H1 (cell line): ENCODE results near the gene OR2Z1. TPM values are rescaled to one million over a fixed set of nuclear protein-coding genes. Genes with fewer than 3 reads are reported as not detected.

Source experiments
- CTCF ChIA-PET: fragments of 300-600 bp; sonication (Branson Sonifier 250); formaldehyde crosslinking; loops from one replicate; lab custom pipeline; 2021; ENCODE audit not compliant: partially characterized antibody; lab: Charles Lee
- POLR2A ChIA-PET: fragments of 300-600 bp; sonication (Branson Sonifier 250); formaldehyde crosslinking; loops from one replicate; lab custom pipeline; 2021; ENCODE audit warnings: inconsistent platforms; ENCODE audit not compliant: partially characterized antibody; lab: Charles Lee
- DNase-seq, 2 experiments: peaks; one replicate each; pipeline versions ENCODE4 v3.0.0 to v3.0.0-alpha.2; 2010 to 2022; ENCODE audit warnings: low spot score in 2 of 2, low read depth in 1 of 2, mixed read lengths in 1 of 2
- FAIRE-seq: peaks from 2 replicates; lab custom pipeline; 2011; peaks lifted over from hg19 to GRCh38; lab: Jason Lieb, UNC
- H2AFZ ChIP-seq: 2 replicates; pipeline ENCODE4 v1.8.1; 2012; ENCODE audit warnings: low read length, inconsistent platforms
- H2AK5ac ChIP-seq: 2 replicates; pipeline ENCODE4 v1.6.1; 2013; ENCODE audit warnings: low read depth, low read length
- H2BK120ac ChIP-seq: replicated peaks from 2 replicates; pipeline ENCODE3; 2013; ENCODE audit warnings: low read depth, low read length, inconsistent platforms
- H2BK12ac ChIP-seq: 2 replicates; pipeline ENCODE4 v1.6.1; 2013; ENCODE audit warnings: low read depth, low read length
- H2BK15ac ChIP-seq: 2 replicates; pipeline ENCODE4 v1.6.1; 2013; ENCODE audit warnings: low read length
- H2BK20ac ChIP-seq: 2 replicates; pipeline ENCODE4 v1.6.1; 2013; ENCODE audit warnings: low read length
- H2BK5ac ChIP-seq: 2 replicates; pipeline ENCODE4 v1.6.1; 2013; ENCODE audit warnings: low read depth, low read length
- H3K14ac ChIP-seq: 2 replicates; pipeline ENCODE4 v1.6.1; 2013; ENCODE audit warnings: inconsistent platforms; ENCODE audit not compliant: insufficient read length
- H3K18ac ChIP-seq: 2 replicates; pipeline ENCODE4 v1.6.1; 2013; ENCODE audit warnings: low read length; ENCODE audit errors: extremely low read depth
- H3K23ac ChIP-seq: 2 replicates; pipeline ENCODE4 v1.6.1; 2013; ENCODE audit warnings: inconsistent platforms; ENCODE audit not compliant: insufficient read length
- H3K23me2 ChIP-seq: 2 replicates; pipeline ENCODE4 v1.6.1; 2013; ENCODE audit warnings: low read depth, low read length
- H3K27ac ChIP-seq: 2 replicates; pipeline ENCODE4 v1.6.1; 2011; ENCODE audit warnings: low read depth, low read length, inconsistent platforms
- H3K27me3 ChIP-seq, 4 experiments: replicated peaks in 1 of 4; 1 replicate in 1 of 4; 2 replicates in 3 of 4; pipeline versions ENCODE4 v1.6.1 to v1.8.1; 2011 to 2013; ENCODE audit warnings: low read length in 3 of 4, mild to moderate bottlenecking in 3 of 4, inconsistent platforms in 2 of 4, mixed read lengths in 2 of 4, moderate library complexity in 1 of 4; ENCODE audit not compliant: control insufficient read depth in 3 of 4, insufficient read depth in 3 of 4; ENCODE audit errors: extremely low read depth in 1 of 4
- H3K36me3 ChIP-seq, 4 experiments: 2 replicates each; pipeline versions ENCODE4 v1.6.1 to v1.8.1; 2011 to 2013; ENCODE audit warnings: mild to moderate bottlenecking in 4 of 4, low read length in 3 of 4, moderate library complexity in 2 of 4, control low read depth in 1 of 4, inconsistent platforms in 1 of 4; ENCODE audit not compliant: insufficient read depth in 4 of 4, control insufficient read depth in 2 of 4
- H3K4ac ChIP-seq: replicated peaks from 2 replicates; pipeline ENCODE3; 2013; ENCODE audit warnings: low read length, low read depth, mixed read lengths, inconsistent platforms; ENCODE audit not compliant: insufficient read length
- H3K4me1 ChIP-seq, 4 experiments: replicated peaks in 1 of 4; 1 replicate in 1 of 4; 2 replicates in 3 of 4; pipeline versions ENCODE4 v1.6.1 to v1.8.1; 2011 to 2013; ENCODE audit warnings: low read length in 3 of 4, inconsistent platforms in 2 of 4, mixed read lengths in 1 of 4; ENCODE audit not compliant: insufficient read depth in 4 of 4, control insufficient read depth in 3 of 4
- H3K4me2 ChIP-seq, 2 experiments: 2 replicates each; pipeline versions ENCODE4 v1.6.1 to v1.8.1; 2011 to 2013; ENCODE audit warnings: low read depth in 2 of 2, low read length in 2 of 2, control low read depth in 1 of 2, inconsistent platforms in 1 of 2, mild to moderate bottlenecking in 1 of 2; ENCODE audit not compliant: insufficient read depth in 1 of 2
- H3K4me3 ChIP-seq, 4 experiments: fragments of 200-600, 300-600 bp in 1 of 4; sonication (generic), shearing (Covaris generic), sonication (Bioruptor Twin) in 1 of 4; 2 replicates each; pipeline versions ENCODE4 v1.5.1 to v1.8.1; 2011 to 2016; ENCODE audit warnings: low read length in 4 of 4, low read depth in 3 of 4, control low read depth in 2 of 4, inconsistent platforms in 2 of 4, mild to moderate bottlenecking in 2 of 4, mixed read lengths in 1 of 4, moderate library complexity in 1 of 4; ENCODE audit not compliant: insufficient read depth in 2 of 4; ENCODE audit errors: extremely low read depth in 1 of 4
- H3K56ac ChIP-seq: replicated peaks from 2 replicates; pipeline ENCODE3; 2013; ENCODE audit warnings: low read depth, mild to moderate bottlenecking, mixed read lengths, low read length, inconsistent platforms; ENCODE audit not compliant: insufficient read length
- H3K79me1 ChIP-seq: 2 replicates; pipeline ENCODE4 v1.6.1; 2013; ENCODE audit warnings: low read depth, low read length, control low read depth
- H3K79me2 ChIP-seq, 2 experiments: 2 replicates each; pipeline versions ENCODE4 v1.6.1 to v1.8.1; 2012 to 2013; ENCODE audit warnings: low read length in 2 of 2, mild to moderate bottlenecking in 2 of 2, inconsistent platforms in 1 of 2; ENCODE audit not compliant: insufficient read depth in 2 of 2, control insufficient read depth in 1 of 2
- H3K9ac ChIP-seq, 4 experiments: replicated peaks in 1 of 4; 1 replicate in 1 of 4; 2 replicates in 3 of 4; pipeline versions ENCODE4 v1.6.1 to v1.8.1; 2011 to 2013; ENCODE audit warnings: low read depth in 3 of 4, low read length in 3 of 4, control low read depth in 2 of 4, mild to moderate bottlenecking in 2 of 4, moderate library complexity in 2 of 4, inconsistent platforms in 1 of 4; ENCODE audit errors: extremely low read depth in 1 of 4
- H3K9me3 ChIP-seq, 2 experiments: 2 replicates each; pipeline versions ENCODE4 v1.6.1 to v1.8.1; 2012 to 2013; ENCODE audit warnings: mild to moderate bottlenecking in 2 of 2, moderate library complexity in 2 of 2, control low read depth in 1 of 2, inconsistent platforms in 1 of 2, low read depth in 1 of 2, low read length in 1 of 2, mixed read lengths in 1 of 2; ENCODE audit not compliant: insufficient read depth in 2 of 2
- H4K20me1 ChIP-seq, 2 experiments: replicated peaks in 1 of 2; 2 replicates each; pipeline versions ENCODE3 to v1.8.1; 2011 to 2013; ENCODE audit warnings: inconsistent platforms in 2 of 2, low read length in 2 of 2, mild to moderate bottlenecking in 1 of 2; ENCODE audit not compliant: insufficient read depth in 2 of 2, control insufficient read depth in 1 of 2
- H4K5ac ChIP-seq: 2 replicates; pipeline ENCODE4 v1.6.1; 2013; ENCODE audit warnings: low read length, low read depth, mixed read lengths, inconsistent platforms; ENCODE audit not compliant: insufficient read length
- H4K8ac ChIP-seq: 2 replicates; pipeline ENCODE4 v1.8.0; 2013; ENCODE audit warnings: mild to moderate bottlenecking, moderate library complexity, low read length, inconsistent platforms; ENCODE audit not compliant: insufficient read depth; ENCODE audit errors: extremely low read depth
- H4K91ac ChIP-seq: replicated peaks from 2 replicates; pipeline ENCODE3; 2013; ENCODE audit warnings: low read length, mixed read lengths, inconsistent platforms; ENCODE audit not compliant: insufficient read length
- BCL11A ChIP-seq, 2 experiments: IDR thresholded peaks; one replicate each; pipeline ENCODE4 v1.6.1; 2011; ENCODE audit warnings: low read depth in 2 of 2, low read length in 2 of 2, mild to moderate bottlenecking in 2 of 2
- CBX8 ChIP-seq: fragments of 300-800, 300-1000 bp; sonication (generic); IDR thresholded peaks from 2 replicates; pipeline ENCODE4 v1.7.1; 2016; ENCODE audit warnings: low read depth, low read length, borderline replicate concordance
- EP300 ChIP-seq, 2 experiments: IDR thresholded peaks; 1 replicate in 1 of 2; 2 replicates in 1 of 2; pipeline ENCODE4 v1.6.1; 2011 to 2012; ENCODE audit warnings: low read depth in 2 of 2, low read length in 2 of 2, mild to moderate bottlenecking in 2 of 2, borderline replicate concordance in 1 of 2, inconsistent platforms in 1 of 2, moderate library complexity in 1 of 2
- JUND ChIP-seq: IDR thresholded peaks from 2 replicates; pipeline ENCODE4 v1.6.1; 2011; ENCODE audit warnings: mild to moderate bottlenecking, improper control_type of control experiment, low read length
- RAD21 ChIP-seq, 2 experiments: IDR thresholded peaks in 1 of 2; conservative IDR thresholded peaks in 1 of 2; 2 replicates each; pipeline ENCODE4 v1.6.1; 2011; ENCODE audit warnings: low read depth in 2 of 2, low read length in 2 of 2, improper control_type of control experiment in 1 of 2, inconsistent platforms in 1 of 2, mild to moderate bottlenecking in 1 of 2, moderate library complexity in 1 of 2
- SAP30 ChIP-seq: fragments of 300-600 bp; sonication (generic); IDR thresholded peaks from 2 replicates; pipeline ENCODE4 v1.7.1; 2012; ENCODE audit warnings: low read length, moderate library complexity, mild to moderate bottlenecking, inconsistent platforms; ENCODE audit not compliant: insufficient read depth, insufficient replicate concordance
- SIRT6 ChIP-seq: IDR thresholded peaks from one replicate; pipeline ENCODE4 v1.7.1; 2012; ENCODE audit warnings: low read length, inconsistent platforms
- SIX5 ChIP-seq: IDR thresholded peaks from 2 replicates; pipeline ENCODE4 v1.6.1; 2011; ENCODE audit warnings: mild to moderate bottlenecking, low read depth, low read length
- SP2 ChIP-seq: IDR thresholded peaks from 2 replicates; pipeline ENCODE4 v1.6.1; 2012; ENCODE audit warnings: mild to moderate bottlenecking, low read length, inconsistent platforms
- SP4 ChIP-seq: IDR thresholded peaks from 2 replicates; pipeline ENCODE4 v1.6.1; 2012; ENCODE audit warnings: low read length, inconsistent platforms
- SRF ChIP-seq: IDR thresholded peaks from 2 replicates; pipeline ENCODE4 v1.6.1; 2011; ENCODE audit warnings: mild to moderate bottlenecking, low read depth, low read length, moderate library complexity
- TAF1 ChIP-seq: IDR thresholded peaks from 2 replicates; pipeline ENCODE4 v1.6.1; 2011; ENCODE audit warnings: mild to moderate bottlenecking, low read depth, low read length
- WGBS, 2 experiments: shearing (Covaris generic) in 1 of 2; methylation state at CpG; one replicate each; pipeline versions ENCODE4 v1.1.6 to v1.1.7; 2013 to 2015; ENCODE audit warnings: low lambda C conversion rate in 2 of 2, mixed read lengths in 2 of 2, inconsistent platforms in 1 of 2, low coverage in 1 of 2, missing lambda C conversion rate in 1 of 2; ENCODE audit not compliant: insufficient replicate concordance in 2 of 2, insufficient coverage in 1 of 2, insufficient read length in 1 of 2; ENCODE audit errors: extremely low coverage in 1 of 2, missing lambda C conversion rate in 1 of 2; 5-methylcytosine and 5-hydroxymethylcytosine counted together
- polyA plus RNA-seq, 7 experiments: library from polyadenylated mRNA; depleted of rRNA in 3 of 7; stranded (reverse) in 5 of 7; unstranded in 2 of 7; fragments of >200 nt in 5 of 7; fragments of 200-250 nt in 2 of 7; gene quantifications; 1 replicate in 5 of 7; 2 replicates in 1 of 7; 4 replicates in 1 of 7; pipeline versions ENCODE4 v1.2.1 to v1.2.3, GENCODE V29; 2011 to 2013; ENCODE audit warnings: missing spikeins in 2 of 7, mixed read lengths in 2 of 7
- total RNA-seq: library from RNA; stranded (reverse); fragmentation: NEBNext Ultra II Directional; extraction: Animal tissue kit (Norgen Biotek cat#: 25700); gene quantifications from 2 replicates; pipeline ENCODE4 v1.2.1, GENCODE V29; 2021

The OR2Z1 gene
- total and polyA plus RNA-seq, 2 of the 8 experiments (the other 6 are each of a cell fraction or from before 2014, with no cell fraction given), result not detected

GRCh38 chr19:8722032-8722431, 598 bp downstream of the OR2Z1 start:
- WGBS, 2 experiments, result 53% methylated on average over 2 of the region's 2 CpGs; no CpG with 5 or more reads in 1 of the 2 experiments
- POLR2A ChIA-PET, result no interaction called here
- Histone ChIP-seq H2BK5ac (no peak overlapping the region), H3K79me1 (no peaks in the 10 kb centered on the region), H3K4ac (no peak overlapping the region), H2BK120ac (no peak overlapping the region), H3K18ac (no peak overlapping the region), H3K27me3 (no peaks in the 10 kb centered on the region), H2BK20ac (no peak overlapping the region), H3K4me3 (no peak overlapping the region), H2BK15ac (no peak overlapping the region), H3K4me2 (no peak overlapping the region), H3K23ac (no peak overlapping the region), H3K14ac (no peak overlapping the region), H2AFZ (no peak overlapping the region), H3K79me2 (no peaks in the 10 kb centered on the region), H3K56ac (no peak overlapping the region), H4K20me1 (no peaks in the 10 kb centered on the region), H4K8ac (no peak overlapping the region), H3K27ac (no peak overlapping the region), H3K23me2 (peaks cover 3% of the 10 kb centered on the region; the same call in 1 of the 2 replicates), H3K4me1 (no peaks in the 10 kb centered on the region), H3K9ac (no peak overlapping the region), H2BK12ac (no peak overlapping the region), H4K91ac (no peak overlapping the region), H3K36me3 (no peaks in the 10 kb centered on the region), H4K5ac (no peak overlapping the region), H3K9me3 (peaks cover 51 to 76% of the 10 kb centered on the region in 2 experiments), H2AK5ac (no peak overlapping the region)
- CTCF ChIA-PET, result interaction anchor here (0.6 to 0.7 kb wide), 2 partner anchors 35 to 244 kb away, joined by 3 read pairs; no protein-coding TSS in a partner anchor
- DNase-seq (no peak), FAIRE-seq (no peak)
- TF ChIP-seq EP300 (IDR thresholded peaks at IDR 0.05; ENCODE audit: borderline replicate concordance in 1 of 2, low read depth in 2 of 2, low read length in 2 of 2) (no peak), BCL11A (IDR thresholded peaks at IDR 0.05; ENCODE audit: low read depth in 2 of 2, low read length in 2 of 2) (no peak), SIRT6 (no peak), TAF1 (no peak), SP4 (no peak), RAD21 (IDR thresholded peaks at IDR 0.05 in 1 of 2, conservative IDR thresholded peaks at IDR 0.05 in 1 of 2; ENCODE audit: low read depth in 2 of 2, low read length in 2 of 2) (no peak), SAP30 (no peak), CBX8 (no peak), SP2 (no peak), JUND (no peak), SRF (no peak), SIX5 (no peak)
